Neural cell (in vitro differentiated cells): ENCODE data around the gene RYR1. TPM values are rescaled to one million over a fixed set of nuclear protein-coding genes. Genes with fewer than 3 reads are reported as not detected.

ENCODE experiments used
- H2AFZ ChIP-seq: fragments of 200-600, 300-800 bp; sonication (generic), shearing (Covaris generic); 2 replicates; pipeline ENCODE4 v1.6.0; 2014; ENCODE audit warnings: low read depth, mild to moderate bottlenecking, antibody characterized with exemption, low read length, moderate library complexity
- H3F3A ChIP-seq: fragments of 200-600 bp; shearing (Covaris generic); 2 replicates; pipeline ENCODE4 v1.6.1; 2016; ENCODE audit warnings: mild to moderate bottlenecking, moderate library complexity, mixed read lengths, antibody characterized with exemption, low read length; ENCODE audit not compliant: insufficient read depth, poor library complexity, severe bottlenecking
- H3K27ac ChIP-seq: fragments of 200-600, 300-800 bp; sonication (generic), shearing (Covaris generic); 2 replicates; pipeline ENCODE4 v1.5.1; 2014; ENCODE audit warnings: mild to moderate bottlenecking, low read length, moderate library complexity
- H3K27me3 ChIP-seq: fragments of 300-800, 200-600 bp; sonication (generic), shearing (Covaris generic); 2 replicates; pipeline ENCODE4 v1.6.0; 2014; ENCODE audit warnings: mild to moderate bottlenecking, low read depth, low read length, moderate library complexity; ENCODE audit not compliant: insufficient read depth
- H3K36me3 ChIP-seq: fragments of 300-800, 200-600 bp; sonication (generic), shearing (Covaris generic); 2 replicates; pipeline ENCODE4 v1.5.1; 2014; ENCODE audit warnings: mild to moderate bottlenecking, antibody characterized with exemption, low read length, moderate library complexity; ENCODE audit not compliant: insufficient read depth
- H3K4me2 ChIP-seq: fragments of 300-800, 200-600 bp; sonication (generic), shearing (Covaris generic); 2 replicates; pipeline ENCODE4 v1.6.0; 2014; ENCODE audit warnings: mild to moderate bottlenecking, low read length
- H3K4me3 ChIP-seq: fragments of 300-800, 200-600 bp; sonication (generic), shearing (Covaris generic); 2 replicates; pipeline ENCODE4 v1.5.1; 2014; ENCODE audit warnings: mild to moderate bottlenecking, low read length, moderate library complexity
- H3K79me2 ChIP-seq: fragments of 200-600 bp; shearing (Covaris generic); replicated peaks from 2 replicates; pipeline ENCODE4 v1.6.0; 2014; ENCODE audit warnings: mild to moderate bottlenecking, low read length, moderate library complexity; ENCODE audit not compliant: insufficient read depth
- H3K9ac ChIP-seq: fragments of 300-800, 200-600 bp; sonication (generic), shearing (Covaris generic); 2 replicates; pipeline ENCODE4 v1.6.1; 2016; ENCODE audit warnings: mild to moderate bottlenecking, low read length, mixed read lengths
- H3K9me2 ChIP-seq: fragments of 200-600 bp; shearing (Covaris generic); 2 replicates; pipeline ENCODE4 v1.6.1; 2016; ENCODE audit warnings: mild to moderate bottlenecking, low read length, mixed read lengths; ENCODE audit not compliant: insufficient read depth
- H3K9me3 ChIP-seq: fragments of 200-600, 300-800 bp; sonication (generic), shearing (Covaris generic); 2 replicates; pipeline ENCODE4 v1.6.1; 2016; ENCODE audit warnings: mild to moderate bottlenecking, mixed run types, low read length, moderate library complexity, mixed read lengths
- H4K20me1 ChIP-seq: fragments of 200-600 bp; shearing (Covaris generic); 2 replicates; pipeline ENCODE4 v1.6.1; 2016; ENCODE audit warnings: mild to moderate bottlenecking, mixed run types; ENCODE audit not compliant: insufficient read depth
- CTCF ChIP-seq: fragments of 450-650 bp; IDR thresholded peaks from 2 replicates; pipeline ENCODE4 v1.5.1; 2014; ENCODE audit warnings: antibody characterized with exemption, mild to moderate bottlenecking, moderate library complexity; ENCODE audit not compliant: poor library complexity, severe bottlenecking
- EP300 ChIP-seq: fragments of 450-650 bp; conservative IDR thresholded peaks from 2 replicates; pipeline ENCODE4 v1.6.1; 2014; ENCODE audit warnings: antibody characterized with exemption, mild to moderate bottlenecking, moderate library complexity; ENCODE audit not compliant: poor library complexity, severe bottlenecking
- EZH2 ChIP-seq: fragments of 200-600, 300-800 bp; shearing (Covaris generic), sonication (generic); IDR thresholded peaks from 2 replicates; pipeline ENCODE4 v1.6.1; 2014; ENCODE audit warnings: antibody characterized with exemption, low read length, borderline replicate concordance, mild to moderate bottlenecking; ENCODE audit not compliant: insufficient read depth, poor library complexity, severe bottlenecking
- MXI1 ChIP-seq: fragments of 450-650 bp; conservative IDR thresholded peaks from 2 replicates; pipeline ENCODE4 v1.6.1; 2014; ENCODE audit warnings: antibody characterized with exemption, mild to moderate bottlenecking; ENCODE audit not compliant: poor library complexity, severe bottlenecking
- POLR2AphosphoS5 ChIP-seq: IDR thresholded peaks from 2 replicates; pipeline ENCODE4 v1.6.1; 2012
- RAD21 ChIP-seq: fragments of 450-650 bp; conservative IDR thresholded peaks from 2 replicates; pipeline ENCODE4 v1.6.1; 2014; ENCODE audit warnings: antibody characterized with exemption, mild to moderate bottlenecking, moderate library complexity
- REST ChIP-seq: IDR thresholded peaks from 2 replicates; pipeline ENCODE4 v1.6.1; 2012; ENCODE audit warnings: borderline replicate concordance
- SMC3 ChIP-seq: fragments of 450-650 bp; conservative IDR thresholded peaks from 2 replicates; pipeline ENCODE4 v1.6.1; 2014; ENCODE audit warnings: antibody characterized with exemption, mild to moderate bottlenecking, moderate library complexity; ENCODE audit not compliant: poor library complexity
- TAF1 ChIP-seq: IDR thresholded peaks from 2 replicates; pipeline ENCODE4 v1.6.1; 2012; ENCODE audit warnings: low read depth
- polyA plus RNA-seq: library from polyadenylated mRNA; depleted of rRNA; stranded (reverse); fragments of >200 nt; gene quantifications from 2 replicates; pipeline ENCODE4 v1.2.3, GENCODE V29; 2014

Gene RYR1
- polyA plus RNA-seq, 1 donor from 2014 or later: 0.69 TPM

- no peak for TF ChIP-seq POLR2AphosphoS5
- TF ChIP-seq CTCF: no peak
- no peak for TF ChIP-seq REST
- TF ChIP-seq SMC3: no peak
- no peak for TF ChIP-seq RAD21
- no peak for TF ChIP-seq MXI1
- TF ChIP-seq TAF1: no peak
- no peak for TF ChIP-seq EP300
- Histone ChIP-seq H3F3A (no peaks in the 10 kb centered on the region), H3K4me2 (no peak overlapping the region), H2AFZ (no peak overlapping the region), H3K27ac (no peak overlapping the region), H3K9me3 (peaks cover 12% of the 10 kb centered on the region), H3K27me3 (no peaks in the 10 kb centered on the region), H3K36me3 (no peaks in the 10 kb centered on the region), H3K4me3 (no peak overlapping the region), H3K79me2 (no peaks in the 10 kb centered on the region), H4K20me1 (no peaks in the 10 kb centered on the region), H3K9me2 (no peaks in the 10 kb centered on the region), H3K9ac (no peak overlapping the region)
Observed at GRCh38 chr19:38534574-38534973, 101.1 kb downstream of the RYR1 start.

- H3K79me2 ChIP-seq: no peaks in the 10 kb centered on the region
- no peaks in the 10 kb centered on the region for H3K36me3 ChIP-seq
- H3F3A ChIP-seq: no peaks in the 10 kb centered on the region
- no peak overlapping the region for H3K27ac ChIP-seq
- H4K20me1 ChIP-seq: no peaks in the 10 kb centered on the region
- no peak overlapping the region for H3K9ac ChIP-seq
- H3K9me3 ChIP-seq: peaks cover 12% of the 10 kb centered on the region
- no peak overlapping the region for H2AFZ ChIP-seq
- no peak for TF ChIP-seq CTCF
- no peak for TF ChIP-seq MXI1
- TF ChIP-seq REST: no peak
- TF ChIP-seq EZH2: no peak
- no peak for TF ChIP-seq SMC3
- no peak for TF ChIP-seq POLR2AphosphoS5
- no peak for TF ChIP-seq EP300
- no peak for TF ChIP-seq TAF1
- TF ChIP-seq RAD21: no peak
- H3K4me2 ChIP-seq: no peak overlapping the region
- H3K9me2 ChIP-seq: no peaks in the 10 kb centered on the region
- H3K27me3 ChIP-seq: no peaks in the 10 kb centered on the region
- no peak overlapping the region for H3K4me3 ChIP-seq
Observed at GRCh38 chr19:38535212-38535611, 101.7 kb downstream of the RYR1 start.
